KMS-11 (cell line): ENCODE measurements around the gene MRGPRD.

Experiments
- H2AFZ ChIP-seq: fragments of 200-600 bp; sonication (generic); 2 replicates; pipeline ENCODE4 v1.6.1; 2016; ENCODE audit warnings: antibody characterized with exemption, mixed run types, low read depth
- H3K27ac ChIP-seq: fragments of 200-600 bp; sonication (generic); 2 replicates; pipeline ENCODE4 v1.6.1; 2016; ENCODE audit warnings: mild to moderate bottlenecking, mixed run types
- H3K27me3 ChIP-seq: fragments of 200-600 bp; sonication (generic); 2 replicates; pipeline ENCODE4 v1.6.1; 2017; ENCODE audit warnings: mild to moderate bottlenecking, low read depth, mixed run types, moderate library complexity; ENCODE audit not compliant: insufficient read depth
- H3K36me3 ChIP-seq: fragments of 200-600 bp; sonication (generic); 2 replicates; pipeline ENCODE4 v1.6.1; 2017; ENCODE audit warnings: mild to moderate bottlenecking, mixed run types; ENCODE audit not compliant: insufficient read depth
- H3K4me1 ChIP-seq: fragments of 200-600 bp; sonication (generic); 2 replicates; pipeline ENCODE4 v1.6.1; 2016; ENCODE audit warnings: mild to moderate bottlenecking, low read depth, mixed run types; ENCODE audit not compliant: poor library complexity, severe bottlenecking
- H3K4me2 ChIP-seq: fragments of 200-600 bp; sonication (generic); 2 replicates; pipeline ENCODE4 v1.7.0; 2016; ENCODE audit warnings: mild to moderate bottlenecking, mixed run types
- H3K4me3 ChIP-seq: fragments of 200-600 bp; sonication (generic); IDR thresholded peaks from 2 replicates; pipeline ENCODE4 v1.6.1; 2017; ENCODE audit warnings: low read depth, low read length, mixed read lengths; ENCODE audit not compliant: insufficient read depth
- H3K79me2 ChIP-seq: fragments of 200-600 bp; sonication (generic); 2 replicates; pipeline ENCODE4 v1.6.1; 2016; ENCODE audit warnings: low read depth, mixed run types; ENCODE audit not compliant: insufficient read depth
- H3K9ac ChIP-seq: fragments of 200-600 bp; sonication (generic); 2 replicates; pipeline ENCODE4 v1.6.1; 2016; ENCODE audit warnings: mild to moderate bottlenecking, mixed run types
- H4K20me1 ChIP-seq: fragments of 200-600 bp; sonication (generic); 2 replicates; pipeline ENCODE4 v1.6.1; 2016; ENCODE audit warnings: mild to moderate bottlenecking, mixed run types; ENCODE audit not compliant: insufficient read depth
- TF ChIP-seq, protein P1 (sequence below): fragments of 200-600 bp; sonication (generic); conservative IDR thresholded peaks from 2 replicates; pipeline ENCODE4 v1.6.1; 2017; ENCODE audit warnings: low read depth, mild to moderate bottlenecking, antibody characterized with exemption, low read length, moderate library complexity, mixed read lengths

MRGPRD gene

DNA sequence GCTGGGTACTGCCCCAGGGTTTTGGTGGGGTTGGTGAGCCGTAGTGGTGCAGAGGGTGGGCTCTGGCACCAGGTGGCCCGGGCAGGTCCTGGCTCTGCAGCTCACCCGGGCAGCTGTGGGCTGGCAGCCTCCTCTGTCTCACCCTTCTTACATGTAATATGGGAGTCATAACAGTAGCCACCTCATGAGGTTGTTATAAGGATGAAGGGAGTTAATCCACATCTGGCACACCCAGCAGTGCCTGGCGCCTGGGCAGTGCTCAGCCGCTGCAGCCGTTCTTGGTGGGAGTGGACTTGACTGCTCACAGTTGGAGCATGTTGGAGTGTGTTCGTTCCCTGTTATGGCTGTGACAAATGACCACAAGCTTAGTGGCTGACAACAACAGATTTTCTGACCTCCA lies 48.4 kb downstream of the MRGPRD start:
- Histone ChIP-seq H3K79me2 (no peaks in the 10 kb centered on the region), H3K4me1 (no peaks in the 10 kb centered on the region), H3K27me3 (no peaks in the 10 kb centered on the region), H3K27ac (no peak overlapping the region), H4K20me1 (no peaks in the 10 kb centered on the region), H3K9ac (no peak overlapping the region), H3K4me3 (no peak overlapping the region), H3K4me2 (no peak overlapping the region), H2AFZ (no peak overlapping the region), H3K36me3 (no peaks in the 10 kb centered on the region; the same call in 1 of the 2 replicates)
- TF ChIP-seq, protein P1, sequence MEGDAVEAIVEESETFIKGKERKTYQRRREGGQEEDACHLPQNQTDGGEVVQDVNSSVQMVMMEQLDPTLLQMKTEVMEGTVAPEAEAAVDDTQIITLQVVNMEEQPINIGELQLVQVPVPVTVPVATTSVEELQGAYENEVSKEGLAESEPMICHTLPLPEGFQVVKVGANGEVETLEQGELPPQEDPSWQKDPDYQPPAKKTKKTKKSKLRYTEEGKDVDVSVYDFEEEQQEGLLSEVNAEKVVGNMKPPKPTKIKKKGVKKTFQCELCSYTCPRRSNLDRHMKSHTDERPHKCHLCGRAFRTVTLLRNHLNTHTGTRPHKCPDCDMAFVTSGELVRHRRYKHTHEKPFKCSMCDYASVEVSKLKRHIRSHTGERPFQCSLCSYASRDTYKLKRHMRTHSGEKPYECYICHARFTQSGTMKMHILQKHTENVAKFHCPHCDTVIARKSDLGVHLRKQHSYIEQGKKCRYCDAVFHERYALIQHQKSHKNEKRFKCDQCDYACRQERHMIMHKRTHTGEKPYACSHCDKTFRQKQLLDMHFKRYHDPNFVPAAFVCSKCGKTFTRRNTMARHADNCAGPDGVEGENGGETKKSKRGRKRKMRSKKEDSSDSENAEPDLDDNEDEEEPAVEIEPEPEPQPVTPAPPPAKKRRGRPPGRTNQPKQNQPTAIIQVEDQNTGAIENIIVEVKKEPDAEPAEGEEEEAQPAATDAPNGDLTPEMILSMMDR: no peak

DNA sequence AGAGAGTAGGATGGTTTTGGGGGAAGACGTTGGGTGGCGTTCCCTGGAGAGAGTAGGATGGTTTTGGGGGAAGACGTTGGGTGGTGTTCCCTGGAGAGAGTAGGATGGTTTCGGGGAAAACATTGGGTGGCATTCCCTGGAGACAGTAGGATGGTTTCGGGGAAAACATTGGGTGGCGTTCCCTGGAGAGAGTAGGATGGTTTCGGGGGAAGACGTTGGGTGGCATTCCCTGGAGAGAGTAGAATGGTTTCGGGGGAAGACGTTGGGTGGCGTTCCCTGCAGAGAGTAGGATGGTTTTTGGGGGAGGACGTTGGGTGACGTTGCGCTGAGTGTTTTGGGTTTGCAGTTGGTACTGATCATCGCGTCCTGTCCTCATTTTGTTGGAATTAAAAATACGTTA lies 48.9 kb downstream of the MRGPRD start:
- Histone ChIP-seq H3K27me3 (no peaks in the 10 kb centered on the region), H4K20me1 (no peaks in the 10 kb centered on the region), H3K9ac (no peak overlapping the region), H2AFZ (no peak overlapping the region), H3K27ac (no peak overlapping the region), H3K36me3 (no peaks in the 10 kb centered on the region; the same call in 1 of the 2 replicates), H3K4me3 (no peak overlapping the region), H3K4me2 (no peak overlapping the region), H3K79me2 (no peaks in the 10 kb centered on the region), H3K4me1 (no peaks in the 10 kb centered on the region)
- TF ChIP-seq, protein P1: no peak

DNA sequence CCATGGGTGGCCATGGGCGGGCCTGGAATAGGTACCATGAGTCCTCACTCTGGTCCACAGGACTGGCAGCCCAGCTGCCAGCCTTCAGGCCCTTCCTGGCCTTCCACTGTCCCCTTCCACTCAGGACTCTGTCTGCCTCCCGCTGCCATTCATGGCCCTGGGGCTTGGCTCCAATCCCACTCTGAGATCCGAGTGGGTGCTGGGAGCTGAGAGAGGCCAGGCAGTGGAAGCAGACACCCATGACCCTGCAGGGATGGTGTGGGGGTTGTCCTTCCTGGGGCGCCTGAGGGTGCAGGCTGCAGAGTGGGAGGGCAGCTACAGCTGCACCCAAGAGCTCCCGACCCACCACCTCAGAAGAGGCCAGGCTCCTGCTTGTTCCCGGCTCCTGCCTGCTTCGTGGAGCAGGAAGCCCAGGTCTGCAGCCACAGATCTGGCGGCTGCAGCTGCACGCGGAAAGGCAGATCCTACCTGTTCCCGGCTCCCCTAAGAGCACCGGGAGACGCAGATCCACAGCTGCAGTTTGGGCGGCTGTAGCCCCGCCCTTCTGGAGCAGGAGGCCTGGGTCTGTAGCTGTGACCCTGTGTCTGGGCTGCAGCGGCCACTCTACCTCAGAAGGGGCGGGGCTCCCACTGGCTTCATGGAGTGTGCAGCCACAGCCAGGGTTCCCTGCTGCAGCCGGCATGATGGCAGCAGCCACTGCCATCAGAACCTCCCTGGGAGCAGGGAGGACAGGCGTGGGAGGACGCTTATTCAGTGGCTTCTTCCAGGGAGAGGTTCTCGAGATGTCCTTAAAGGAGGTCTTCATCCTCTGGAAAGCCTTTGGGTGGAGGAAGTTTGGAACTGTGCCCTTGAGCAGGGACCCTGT lies 49.6 kb downstream of the MRGPRD start:
- no peak overlapping the region for H3K9ac ChIP-seq
- no peaks in the 10 kb centered on the region for H3K79me2 ChIP-seq
- no peak overlapping the region for H3K4me3 ChIP-seq
- no peak overlapping the region for H3K27ac ChIP-seq
- H3K27me3 ChIP-seq: no peaks in the 10 kb centered on the region
- H4K20me1 ChIP-seq: no peaks in the 10 kb centered on the region
- TF ChIP-seq, protein P1: no peak
- H3K4me2 ChIP-seq: no peak overlapping the region
- H3K4me1 ChIP-seq: no peaks in the 10 kb centered on the region
- no peak overlapping the region for H2AFZ ChIP-seq
- H3K36me3 ChIP-seq: no peaks in the 10 kb centered on the region; the same call in 1 of the 2 replicates
